Raji (cell line): ENCODE measurements around the gene KIRREL3.

Experiments used
- POLR2A ChIP-seq: IDR thresholded peaks from 2 replicates; pipeline ENCODE4 v1.6.1; 2011; ENCODE audit warnings: low read depth, low read length, control low read depth; ENCODE audit not compliant: insufficient read depth

The KIRREL3 gene

GRCh38 chr11:126542334-126543015, 458.1 kb downstream of the KIRREL3 start:
- no peak for TF ChIP-seq POLR2A

GRCh38 chr11:126538071-126538470, 462.5 kb downstream of the KIRREL3 start:
- TF ChIP-seq POLR2A: no peak

GRCh38 chr11:126537492-126537891, 463.1 kb downstream of the KIRREL3 start:
- no peak for TF ChIP-seq POLR2A

GRCh38 chr11:126534141-126534805, 466.3 kb downstream of the KIRREL3 start:
- no peak for TF ChIP-seq POLR2A

GRCh38 chr11:126533560-126533959, 467.0 kb downstream of the KIRREL3 start:
- TF ChIP-seq POLR2A: no peak

GRCh38 chr11:126530416-126530815, 470.2 kb downstream of the KIRREL3 start:
- no peak for TF ChIP-seq POLR2A

- no peak for TF ChIP-seq POLR2A
Observed at GRCh38 chr11:126529037-126529436, 471.5 kb downstream of the KIRREL3 start.

GRCh38 chr11:126528075-126528474, 472.5 kb downstream of the KIRREL3 start:
- no peak for TF ChIP-seq POLR2A

- no peak for TF ChIP-seq POLR2A
Observed at GRCh38 chr11:126527651-126528050, 472.9 kb downstream of the KIRREL3 start.

GRCh38 chr11:126526471-126526870, 474.1 kb downstream of the KIRREL3 start:
- no peak for TF ChIP-seq POLR2A

GRCh38 chr11:126525702-126526101, 474.9 kb downstream of the KIRREL3 start:
- TF ChIP-seq POLR2A: no peak

GRCh38 chr11:126525216-126525615, 475.4 kb downstream of the KIRREL3 start:
- TF ChIP-seq POLR2A: no peak

- TF ChIP-seq POLR2A: no peak
Observed at GRCh38 chr11:126523441-126524205, 476.9 kb downstream of the KIRREL3 start.

- TF ChIP-seq POLR2A: no peak
Observed at GRCh38 chr11:126522606-126523005, 478.0 kb downstream of the KIRREL3 start.

GRCh38 chr11:126522152-126522551, 478.4 kb downstream of the KIRREL3 start:
- TF ChIP-seq POLR2A: no peak

- no peak for TF ChIP-seq POLR2A
Observed at GRCh38 chr11:126521196-126521595, 479.4 kb downstream of the KIRREL3 start.
